ENCODE data around the gene CFAP206.

The CFAP206 gene

GRCh38 chr6:87420360-87420759, 12.6 kb downstream of the CFAP206 start:
- H3K4me3 ChIP-seq (ENCODE audit: low read length), result no peak overlapping the region
- H3K27ac ChIP-seq (ENCODE audit: low read depth, low read length), result no peak overlapping the region
- H3F3A ChIP-seq (ENCODE audit: control insufficient read depth, insufficient read depth), result no peaks in the 10 kb centered on the region
- no peaks in the 10 kb centered on the region for H3K9me2 ChIP-seq (replicated peaks; ENCODE audit: control insufficient read depth, low read length)
- no peak overlapping the region for H3K4me2 ChIP-seq (ENCODE audit: low read length)
- no peaks in the 10 kb centered on the region for H3K27me3 ChIP-seq (ENCODE audit: control insufficient read depth, low read length)
- H4K20me1 ChIP-seq (ENCODE audit: control insufficient read depth, insufficient read depth, low read depth, low read length), result no peaks in the 10 kb centered on the region
- H3K79me2 ChIP-seq (ENCODE audit: control insufficient read depth, low read length), result no peaks in the 10 kb centered on the region
- H3K36me3 ChIP-seq (ENCODE audit: control insufficient read depth, low read length), result no peaks in the 10 kb centered on the region
- no peak for TF ChIP-seq CTCF (IDR thresholded peaks at IDR 0.05; ENCODE audit: low read depth, low read length, poor library complexity, severe bottlenecking)
- no peak for TF ChIP-seq EZH2phosphoT487 (IDR thresholded peaks at IDR 0.05; ENCODE audit: borderline replicate concordance, low read length)
- no peaks in the 10 kb centered on the region for H3K4me1 ChIP-seq (ENCODE audit: control insufficient read depth, low read length)
- no peaks in the 10 kb centered on the region for H3K9me3 ChIP-seq (ENCODE audit: control insufficient read depth, insufficient read depth, low read length)

- no peaks in the 10 kb centered on the region for H3K27me3 ChIP-seq (ENCODE audit: control insufficient read depth, low read length)
- no peaks in the 10 kb centered on the region for H3K36me3 ChIP-seq (ENCODE audit: control insufficient read depth, low read length)
- no peak overlapping the region for H3K4me2 ChIP-seq (ENCODE audit: low read length)
- no peaks in the 10 kb centered on the region for H3K79me2 ChIP-seq (ENCODE audit: control insufficient read depth, low read length)
- H4K20me1 ChIP-seq (ENCODE audit: control insufficient read depth, insufficient read depth, low read depth, low read length), result no peaks in the 10 kb centered on the region
- TF ChIP-seq EZH2phosphoT487 (IDR thresholded peaks at IDR 0.05; ENCODE audit: borderline replicate concordance, low read length) (no peak), CTCF (IDR thresholded peaks at IDR 0.05; ENCODE audit: low read depth, low read length, poor library complexity, severe bottlenecking) (no peak)
- no peaks in the 10 kb centered on the region for H3F3A ChIP-seq (ENCODE audit: control insufficient read depth, insufficient read depth)
- H3K4me1 ChIP-seq (ENCODE audit: control insufficient read depth, low read length), result no peaks in the 10 kb centered on the region
- H3K9me2 ChIP-seq (replicated peaks; ENCODE audit: control insufficient read depth, low read length), result no peaks in the 10 kb centered on the region
- no peaks in the 10 kb centered on the region for H3K9me3 ChIP-seq (ENCODE audit: control insufficient read depth, insufficient read depth, low read length)
- no peak overlapping the region for H3K4me3 ChIP-seq (ENCODE audit: low read length)
- no peak overlapping the region for H3K27ac ChIP-seq (ENCODE audit: low read depth, low read length)
Measured at GRCh38 chr6:87421576-87421975, 13.8 kb downstream of the CFAP206 start.

- no peak overlapping the region for H3K27ac ChIP-seq (ENCODE audit: low read depth, low read length)
- H4K20me1 ChIP-seq (ENCODE audit: control insufficient read depth, insufficient read depth, low read depth, low read length), result no peaks in the 10 kb centered on the region
- no peaks in the 10 kb centered on the region for H3F3A ChIP-seq (ENCODE audit: control insufficient read depth, insufficient read depth)
- no peaks in the 10 kb centered on the region for H3K4me1 ChIP-seq (ENCODE audit: control insufficient read depth, low read length)
- no peak overlapping the region for H3K4me2 ChIP-seq (ENCODE audit: low read length)
- H3K9me3 ChIP-seq (ENCODE audit: control insufficient read depth, insufficient read depth, low read length), result no peaks in the 10 kb centered on the region
- no peak for TF ChIP-seq EZH2phosphoT487 (IDR thresholded peaks at IDR 0.05; ENCODE audit: borderline replicate concordance, low read length)
- peaks cover 4% of the 10 kb centered on the region; the same call in 1 of the 2 replicates for H3K27me3 ChIP-seq (ENCODE audit: control insufficient read depth, low read length)
- H3K9me2 ChIP-seq (replicated peaks; ENCODE audit: control insufficient read depth, low read length), result no peaks in the 10 kb centered on the region
- H3K79me2 ChIP-seq (ENCODE audit: control insufficient read depth, low read length), result no peaks in the 10 kb centered on the region
- no peaks in the 10 kb centered on the region for H3K36me3 ChIP-seq (ENCODE audit: control insufficient read depth, low read length)
- no peak overlapping the region for H3K4me3 ChIP-seq (ENCODE audit: low read length)
Measured at GRCh38 chr6:87426789-87427188, 19.0 kb downstream of the CFAP206 start.

- Histone ChIP-seq H3K27me3 (ENCODE audit: control insufficient read depth, low read length) (peaks cover 4% of the 10 kb centered on the region; the same call in 1 of the 2 replicates), H3K27ac (ENCODE audit: low read depth, low read length) (no peak overlapping the region), H3K79me2 (ENCODE audit: control insufficient read depth, low read length) (no peaks in the 10 kb centered on the region), H3K36me3 (ENCODE audit: control insufficient read depth, low read length) (no peaks in the 10 kb centered on the region), H3K4me2 (ENCODE audit: low read length) (no peak overlapping the region), H3K4me3 (ENCODE audit: low read length) (no peak overlapping the region), H3K4me1 (ENCODE audit: control insufficient read depth, low read length) (no peaks in the 10 kb centered on the region), H3F3A (ENCODE audit: control insufficient read depth, insufficient read depth) (no peaks in the 10 kb centered on the region), H3K9me2 (replicated peaks; ENCODE audit: control insufficient read depth, low read length) (no peaks in the 10 kb centered on the region), H4K20me1 (ENCODE audit: control insufficient read depth, insufficient read depth, low read depth, low read length) (no peaks in the 10 kb centered on the region), H3K9me3 (ENCODE audit: control insufficient read depth, insufficient read depth, low read length) (no peaks in the 10 kb centered on the region)
- TF ChIP-seq CTCF (IDR thresholded peaks at IDR 0.05; ENCODE audit: low read depth, low read length, poor library complexity, severe bottlenecking) (no peak), EZH2phosphoT487 (IDR thresholded peaks at IDR 0.05; ENCODE audit: borderline replicate concordance, low read length) (no peak)
Measured at GRCh38 chr6:87430499-87430898, 22.7 kb downstream of the CFAP206 start.
